ENCODE results near the gene THSD7A. TPM values are rescaled to one million over a fixed set of nuclear protein-coding genes. Genes with fewer than 3 reads are reported as not detected.

THSD7A gene
- polyA plus RNA-seq, 1 donor from 2014 or later = 18.5 TPM

DNA sequence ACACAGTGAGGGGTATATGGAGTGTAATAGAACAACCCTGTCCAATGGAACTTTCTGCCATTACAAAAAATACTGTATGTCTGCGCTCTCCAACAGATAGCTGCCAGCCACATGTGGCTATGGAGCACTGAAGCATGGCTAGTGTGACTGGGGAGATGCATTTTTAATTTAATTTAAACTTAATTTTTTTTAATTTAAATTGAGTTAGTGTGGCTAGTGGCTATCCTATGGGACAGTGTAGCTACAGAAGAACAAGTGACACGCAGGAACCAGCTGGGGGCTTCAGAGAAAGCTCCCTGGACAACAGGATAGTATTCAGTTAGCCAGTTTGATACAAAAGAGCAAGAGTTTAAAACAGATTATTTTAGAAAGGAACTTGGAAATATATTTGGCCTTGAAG lies 408.0 kb downstream of the THSD7A start:
- Histone ChIP-seq H3K9me3 (ENCODE audit: low read length) (peaks cover 9% of the 10 kb centered on the region), H3K27me3 (ENCODE audit: insufficient read depth, low read depth, low read length) (no peaks in the 10 kb centered on the region), H3F3A (ENCODE audit: insufficient read depth, low read length, poor library complexity, severe bottlenecking) (peaks cover 2% of the 10 kb centered on the region), H3K4me2 (ENCODE audit: low read length) (no peak overlapping the region), H3K36me3 (ENCODE audit: insufficient read depth, low read length) (no peaks in the 10 kb centered on the region), H3K27ac (ENCODE audit: low read length) (no peak overlapping the region), H3K9me2 (ENCODE audit: insufficient read depth, low read length) (no peaks in the 10 kb centered on the region), H3K4me3 (ENCODE audit: low read length) (no peak overlapping the region), H3K79me2 (replicated peaks; ENCODE audit: insufficient read depth, low read length) (no peaks in the 10 kb centered on the region), H2AFZ (ENCODE audit: low read depth, low read length) (no peak overlapping the region), H4K20me1 (ENCODE audit: insufficient read depth) (no peaks in the 10 kb centered on the region), H3K9ac (ENCODE audit: low read length) (no peak overlapping the region)
- TF ChIP-seq TAF1 (IDR thresholded peaks at IDR 0.05; ENCODE audit: low read depth) (no peak), MXI1 (conservative IDR thresholded peaks at IDR 0.05; ENCODE audit: poor library complexity, severe bottlenecking) (no peak)

DNA sequence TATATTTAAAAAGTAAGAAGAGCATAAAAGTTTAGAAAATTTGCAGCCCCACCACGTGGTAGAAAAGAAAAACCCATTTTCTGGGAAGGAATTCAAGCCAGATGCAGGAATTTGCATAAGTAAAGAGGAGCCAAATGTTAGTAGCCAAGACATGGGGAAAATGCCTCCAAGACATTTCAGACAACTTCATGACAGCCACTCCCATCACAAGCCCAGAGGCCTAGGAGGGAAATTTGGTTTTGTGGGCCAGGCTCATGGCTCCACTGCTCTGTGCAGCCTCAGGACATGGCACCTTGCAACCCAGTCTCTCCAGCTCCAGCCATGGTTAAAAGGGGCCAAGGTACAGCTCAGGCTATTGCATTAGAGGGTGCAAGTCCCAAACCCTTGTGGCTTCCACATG lies 411.9 kb downstream of the THSD7A start:
- H3K79me2 ChIP-seq (replicated peaks; ENCODE audit: insufficient read depth, low read length) = no peaks in the 10 kb centered on the region
- no peak overlapping the region for H3K4me3 ChIP-seq (ENCODE audit: low read length)
- H3K9me2 ChIP-seq (ENCODE audit: insufficient read depth, low read length) = no peaks in the 10 kb centered on the region
- no peak overlapping the region for H3K4me2 ChIP-seq (ENCODE audit: low read length)
- H3K9me3 ChIP-seq (ENCODE audit: low read length) = peaks cover 9% of the 10 kb centered on the region
- no peaks in the 10 kb centered on the region for H3K27me3 ChIP-seq (ENCODE audit: insufficient read depth, low read depth, low read length)
- no peaks in the 10 kb centered on the region for H4K20me1 ChIP-seq (ENCODE audit: insufficient read depth)
- no peak overlapping the region for H3K9ac ChIP-seq (ENCODE audit: low read length)
- H3F3A ChIP-seq (ENCODE audit: insufficient read depth, low read length, poor library complexity, severe bottlenecking) = no peaks in the 10 kb centered on the region
- H3K27ac ChIP-seq (ENCODE audit: low read length) = no peak overlapping the region
- TF ChIP-seq, protein P1, sequence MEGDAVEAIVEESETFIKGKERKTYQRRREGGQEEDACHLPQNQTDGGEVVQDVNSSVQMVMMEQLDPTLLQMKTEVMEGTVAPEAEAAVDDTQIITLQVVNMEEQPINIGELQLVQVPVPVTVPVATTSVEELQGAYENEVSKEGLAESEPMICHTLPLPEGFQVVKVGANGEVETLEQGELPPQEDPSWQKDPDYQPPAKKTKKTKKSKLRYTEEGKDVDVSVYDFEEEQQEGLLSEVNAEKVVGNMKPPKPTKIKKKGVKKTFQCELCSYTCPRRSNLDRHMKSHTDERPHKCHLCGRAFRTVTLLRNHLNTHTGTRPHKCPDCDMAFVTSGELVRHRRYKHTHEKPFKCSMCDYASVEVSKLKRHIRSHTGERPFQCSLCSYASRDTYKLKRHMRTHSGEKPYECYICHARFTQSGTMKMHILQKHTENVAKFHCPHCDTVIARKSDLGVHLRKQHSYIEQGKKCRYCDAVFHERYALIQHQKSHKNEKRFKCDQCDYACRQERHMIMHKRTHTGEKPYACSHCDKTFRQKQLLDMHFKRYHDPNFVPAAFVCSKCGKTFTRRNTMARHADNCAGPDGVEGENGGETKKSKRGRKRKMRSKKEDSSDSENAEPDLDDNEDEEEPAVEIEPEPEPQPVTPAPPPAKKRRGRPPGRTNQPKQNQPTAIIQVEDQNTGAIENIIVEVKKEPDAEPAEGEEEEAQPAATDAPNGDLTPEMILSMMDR (IDR thresholded peaks at IDR 0.05; ENCODE audit: poor library complexity, severe bottlenecking) = no peak
- TF ChIP-seq EZH2 (IDR thresholded peaks at IDR 0.05; ENCODE audit: borderline replicate concordance, insufficient read depth, low read length, poor library complexity, severe bottlenecking) = no peak
- H2AFZ ChIP-seq (ENCODE audit: low read depth, low read length) = no peak overlapping the region
- no peaks in the 10 kb centered on the region for H3K36me3 ChIP-seq (ENCODE audit: insufficient read depth, low read length)

DNA sequence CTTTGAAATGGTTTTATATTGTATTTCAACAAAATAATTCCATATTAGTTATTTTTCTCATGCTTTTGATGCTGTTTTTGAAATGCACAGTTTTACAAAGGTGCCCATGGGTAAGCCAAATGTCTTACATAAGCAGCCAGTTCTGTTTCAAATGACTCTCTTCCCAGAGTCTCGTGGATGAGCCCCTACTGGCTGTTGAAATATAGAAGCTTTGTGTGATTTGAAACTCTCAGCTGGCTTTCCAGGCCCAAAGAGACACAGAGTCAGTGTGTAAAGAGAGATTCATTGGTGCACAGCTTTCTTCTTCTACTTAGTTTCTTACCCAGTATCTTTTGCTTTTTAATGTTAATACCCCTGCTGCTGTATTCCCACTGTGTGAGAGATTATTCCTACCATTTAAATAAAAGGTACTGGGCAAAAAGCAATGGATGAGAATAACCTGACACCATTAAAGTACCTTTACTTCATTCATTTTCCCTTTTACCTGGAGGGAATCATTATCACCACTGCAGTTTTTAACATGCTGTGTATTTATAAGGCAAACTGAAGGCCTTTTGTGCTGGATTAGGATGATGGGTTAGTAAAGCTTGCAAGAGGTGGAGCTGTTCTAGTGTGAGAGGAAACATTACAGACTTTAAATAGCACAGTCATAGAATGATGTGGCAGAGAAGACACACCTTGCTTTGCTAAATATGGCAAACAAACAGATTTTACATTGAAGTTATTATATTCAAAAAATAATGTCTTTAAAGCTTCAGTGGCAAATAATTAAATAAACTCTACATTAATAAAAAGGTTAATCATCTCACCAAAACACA lies 415.1 kb downstream of the THSD7A start:
- TF ChIP-seq RAD21 (conservative IDR thresholded peaks at IDR 0.05) (no peak), TAF1 (IDR thresholded peaks at IDR 0.05; ENCODE audit: low read depth) (no peak), EP300 (conservative IDR thresholded peaks at IDR 0.05; ENCODE audit: poor library complexity, severe bottlenecking) (no peak), MXI1 (conservative IDR thresholded peaks at IDR 0.05; ENCODE audit: poor library complexity, severe bottlenecking) (no peak), EZH2 (IDR thresholded peaks at IDR 0.05; ENCODE audit: borderline replicate concordance, insufficient read depth, low read length, poor library complexity, severe bottlenecking) (no peak), POLR2AphosphoS5 (IDR thresholded peaks at IDR 0.05) (no peak), SMC3 (conservative IDR thresholded peaks at IDR 0.05; ENCODE audit: poor library complexity) (no peak)
- TF ChIP-seq, protein P1 (IDR thresholded peaks at IDR 0.05; ENCODE audit: poor library complexity, severe bottlenecking) = no peak
- TF ChIP-seq, protein P2, sequence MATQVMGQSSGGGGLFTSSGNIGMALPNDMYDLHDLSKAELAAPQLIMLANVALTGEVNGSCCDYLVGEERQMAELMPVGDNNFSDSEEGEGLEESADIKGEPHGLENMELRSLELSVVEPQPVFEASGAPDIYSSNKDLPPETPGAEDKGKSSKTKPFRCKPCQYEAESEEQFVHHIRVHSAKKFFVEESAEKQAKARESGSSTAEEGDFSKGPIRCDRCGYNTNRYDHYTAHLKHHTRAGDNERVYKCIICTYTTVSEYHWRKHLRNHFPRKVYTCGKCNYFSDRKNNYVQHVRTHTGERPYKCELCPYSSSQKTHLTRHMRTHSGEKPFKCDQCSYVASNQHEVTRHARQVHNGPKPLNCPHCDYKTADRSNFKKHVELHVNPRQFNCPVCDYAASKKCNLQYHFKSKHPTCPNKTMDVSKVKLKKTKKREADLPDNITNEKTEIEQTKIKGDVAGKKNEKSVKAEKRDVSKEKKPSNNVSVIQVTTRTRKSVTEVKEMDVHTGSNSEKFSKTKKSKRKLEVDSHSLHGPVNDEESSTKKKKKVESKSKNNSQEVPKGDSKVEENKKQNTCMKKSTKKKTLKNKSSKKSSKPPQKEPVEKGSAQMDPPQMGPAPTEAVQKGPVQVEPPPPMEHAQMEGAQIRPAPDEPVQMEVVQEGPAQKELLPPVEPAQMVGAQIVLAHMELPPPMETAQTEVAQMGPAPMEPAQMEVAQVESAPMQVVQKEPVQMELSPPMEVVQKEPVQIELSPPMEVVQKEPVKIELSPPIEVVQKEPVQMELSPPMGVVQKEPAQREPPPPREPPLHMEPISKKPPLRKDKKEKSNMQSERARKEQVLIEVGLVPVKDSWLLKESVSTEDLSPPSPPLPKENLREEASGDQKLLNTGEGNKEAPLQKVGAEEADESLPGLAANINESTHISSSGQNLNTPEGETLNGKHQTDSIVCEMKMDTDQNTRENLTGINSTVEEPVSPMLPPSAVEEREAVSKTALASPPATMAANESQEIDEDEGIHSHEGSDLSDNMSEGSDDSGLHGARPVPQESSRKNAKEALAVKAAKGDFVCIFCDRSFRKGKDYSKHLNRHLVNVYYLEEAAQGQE (IDR thresholded peaks at IDR 0.05; ENCODE audit: borderline replicate concordance) = no peak
- Histone ChIP-seq H3K9me2 (ENCODE audit: insufficient read depth, low read length) (no peaks in the 10 kb centered on the region), H3K27me3 (ENCODE audit: insufficient read depth, low read depth, low read length) (no peaks in the 10 kb centered on the region), H3F3A (ENCODE audit: insufficient read depth, low read length, poor library complexity, severe bottlenecking) (no peaks in the 10 kb centered on the region), H3K9ac (ENCODE audit: low read length) (no peak overlapping the region), H3K9me3 (ENCODE audit: low read length) (peaks cover 14% of the 10 kb centered on the region), H3K4me2 (ENCODE audit: low read length) (no peak overlapping the region), H4K20me1 (ENCODE audit: insufficient read depth) (no peaks in the 10 kb centered on the region), H2AFZ (ENCODE audit: low read depth, low read length) (no peak overlapping the region), H3K79me2 (replicated peaks; ENCODE audit: insufficient read depth, low read length) (no peaks in the 10 kb centered on the region), H3K4me3 (ENCODE audit: low read length) (no peak overlapping the region), H3K27ac (ENCODE audit: low read length) (no peak overlapping the region), H3K36me3 (ENCODE audit: insufficient read depth, low read length) (peaks cover 5% of the 10 kb centered on the region)
